ENCODE measurements around the gene FDX1.

The FDX1 gene

GRCh38 chr11:110488446-110488845 is 58.7 kb downstream of the FDX1 start:
- H3K4me3 ChIP-seq (ENCODE audit: low read depth, low read length): no peak overlapping the region
- no peak for DNase-seq (ENCODE audit: low read depth)
- TF ChIP-seq CTCF (IDR thresholded peaks at IDR 0.05; ENCODE audit: low read depth, low read length, missing control alignments): no peak
- in situ Hi-C loops (cut with HindIII; ENCODE audit: low sequenced_read_pairs): no loop called here

- no peak for DNase-seq (ENCODE audit: low read depth)
Observed at GRCh38 chr11:110490886-110491285, 61.1 kb downstream of the FDX1 start.

GRCh38 chr11:110491577-110492320 is 62.0 kb downstream of the FDX1 start:
- no peak overlapping the region for H3K4me3 ChIP-seq (ENCODE audit: low read depth, low read length)
- in situ Hi-C loops (cut with HindIII; ENCODE audit: low sequenced_read_pairs): no loop called here
- no peak for DNase-seq (ENCODE audit: low read depth)
- TF ChIP-seq CTCF (IDR thresholded peaks at IDR 0.05; ENCODE audit: low read depth, low read length, missing control alignments): no peak

More at GRCh38 chr11:110490886-110491285, 61.1 kb downstream of the FDX1 start:
- no peak overlapping the region for H3K4me3 ChIP-seq (ENCODE audit: low read depth, low read length)
- TF ChIP-seq CTCF (IDR thresholded peaks at IDR 0.05; ENCODE audit: low read depth, low read length, missing control alignments): no peak
- in situ Hi-C loops (cut with HindIII; ENCODE audit: low sequenced_read_pairs): no loop called here

- in situ Hi-C loops (cut with HindIII; ENCODE audit: low sequenced_read_pairs): no loop called here
- DNase-seq (ENCODE audit: low read depth): no peak
- no peak overlapping the region for H3K4me3 ChIP-seq (ENCODE audit: low read depth, low read length)
- no peak for TF ChIP-seq CTCF (IDR thresholded peaks at IDR 0.05; ENCODE audit: low read depth, low read length, missing control alignments)
Observed at GRCh38 chr11:110492321-110492685, 62.6 kb downstream of the FDX1 start.

- no peak overlapping the region for H3K4me3 ChIP-seq (ENCODE audit: low read depth, low read length)
- DNase-seq (ENCODE audit: low read depth): no peak
- in situ Hi-C loops (cut with HindIII; ENCODE audit: low sequenced_read_pairs): no loop called here
- no peak for TF ChIP-seq CTCF (IDR thresholded peaks at IDR 0.05; ENCODE audit: low read depth, low read length, missing control alignments)
Observed at GRCh38 chr11:110493346-110493745, 63.6 kb downstream of the FDX1 start.

- no peak for TF ChIP-seq CTCF (IDR thresholded peaks at IDR 0.05; ENCODE audit: low read depth, low read length, missing control alignments)
- DNase-seq (ENCODE audit: low read depth): no peak
- no peak overlapping the region for H3K4me3 ChIP-seq (ENCODE audit: low read depth, low read length)
- in situ Hi-C loops (cut with HindIII; ENCODE audit: low sequenced_read_pairs): no loop called here
Observed at GRCh38 chr11:110497231-110497978, 67.7 kb downstream of the FDX1 start.

Measured in astrocyte of the cerebellum (primary cell).